Measurements from ENCODE around the gene ADAMTSL3. TPM values are rescaled to one million over a fixed set of nuclear protein-coding genes. Genes with fewer than 3 reads are reported as not detected.
"Not testable (repeated sequence)": the region's sequence is repeated elsewhere in the genome, so short reads cannot be mapped to it uniquely, and the experiment has no call there.

ADAMTSL3 gene
- total and polyA plus RNA-seq, 3 donors from 2014 or later = 8.6 to 16.4 (median 9.4) TPM

DNA sequence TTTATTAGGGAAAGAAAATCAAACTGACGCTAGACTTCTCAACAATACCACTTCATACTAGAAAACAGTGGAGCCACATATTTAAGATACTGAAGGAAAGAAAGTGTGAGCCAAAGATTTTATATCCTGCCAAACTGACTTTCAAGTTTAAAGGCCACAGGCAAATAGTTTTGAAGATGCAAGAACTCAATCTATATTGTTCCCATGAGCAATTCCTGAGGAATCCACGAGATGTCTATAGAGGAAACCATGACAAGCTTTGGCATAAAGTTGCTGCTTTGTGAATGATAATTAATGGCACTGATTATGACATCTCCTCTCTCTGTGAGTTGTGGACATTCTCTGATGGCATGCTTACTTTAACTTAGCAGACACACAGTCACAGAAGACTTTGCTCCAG is 305.6 kb downstream of the ADAMTSL3 start:
- TF ChIP-seq POLR2A (IDR thresholded peaks at IDR 0.05) (no peak), CTCF (IDR thresholded peaks at IDR 0.05) (no peak)
- 93 to 97% methylated on average over 2 of the region's 2 CpGs for WGBS, 2 donors
- DNase-seq = no peak

DNA sequence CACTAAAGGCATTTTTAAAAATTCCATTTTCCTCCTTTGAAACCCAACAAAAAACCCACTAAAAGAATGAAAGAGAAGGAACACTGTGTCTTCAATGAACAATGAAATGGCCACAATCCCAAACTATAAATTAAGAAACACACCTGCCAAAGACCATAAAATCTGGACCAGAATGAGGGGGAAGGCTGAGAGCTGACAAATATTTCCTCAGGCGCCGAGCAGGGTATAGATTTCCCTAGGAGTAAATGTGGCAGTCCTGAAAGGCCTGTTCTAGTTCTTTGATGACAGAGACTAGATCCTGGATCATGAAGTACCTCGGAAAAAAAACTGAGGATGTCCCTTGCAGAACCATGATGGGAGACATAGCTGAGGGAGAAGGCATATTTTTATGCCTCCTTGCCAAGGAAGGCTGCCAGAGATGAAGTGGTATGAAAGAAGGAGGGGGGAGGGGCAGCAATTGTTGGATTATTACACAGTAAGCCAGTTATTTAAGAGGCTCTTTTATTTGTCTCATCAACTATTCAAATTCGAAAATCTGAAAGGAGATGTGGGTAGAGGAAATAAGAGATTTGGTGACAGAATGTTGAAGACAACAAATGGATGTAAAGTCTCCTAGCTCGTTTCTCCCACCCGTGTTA is 306.4 kb downstream of the ADAMTSL3 start:
- Histone ChIP-seq H3K27me3 (no peaks in the 10 kb centered on the region), H3K36me3 (ENCODE audit: low read depth, missing control alignments) (no peaks in the 10 kb centered on the region), H3K9me3 (no peaks in the 10 kb centered on the region), H3K4me1 (no peaks in the 10 kb centered on the region), H3K27ac (no peak overlapping the region), H3K4me3 (no peak overlapping the region)
- 80 to 82% methylated on average over 6 of the region's 6 CpGs for WGBS, 2 donors
- intact Hi-C loops (cut with DNase I; ENCODE audit: low total_unique reads) = no loop called here
- no peak for DNase-seq
- TF ChIP-seq CTCF (IDR thresholded peaks at IDR 0.05) (no peak), POLR2A (IDR thresholded peaks at IDR 0.05) (no peak)

More for the DNA sequence above, 305.6 kb downstream of the ADAMTSL3 start:
- no peaks in the 10 kb centered on the region for H3K36me3 ChIP-seq (ENCODE audit: low read depth, missing control alignments)
- H3K9me3 ChIP-seq = no peaks in the 10 kb centered on the region
- no peak overlapping the region for H3K27ac ChIP-seq
- H3K4me3 ChIP-seq = no peak overlapping the region
- H3K27me3 ChIP-seq = no peaks in the 10 kb centered on the region
- H3K4me1 ChIP-seq = no peaks in the 10 kb centered on the region
- intact Hi-C loops (cut with DNase I; ENCODE audit: low total_unique reads) = no loop called here

GRCh38 chr15:83961311-83961710 is 307.4 kb downstream of the ADAMTSL3 start:
- Histone ChIP-seq H3K4me1 (no peaks in the 10 kb centered on the region), H3K9me3 (no peaks in the 10 kb centered on the region), H3K36me3 (ENCODE audit: low read depth, missing control alignments) (no peaks in the 10 kb centered on the region), H3K27ac (no peak overlapping the region), H3K4me3 (no peak overlapping the region), H3K27me3 (no peaks in the 10 kb centered on the region)
- intact Hi-C loops (cut with DNase I; ENCODE audit: low total_unique reads) = no loop called here
- DNase-seq = no peak
- 86 to 92% methylated on average over 3 of the region's 3 CpGs for WGBS, 2 donors
- TF ChIP-seq CTCF (IDR thresholded peaks at IDR 0.05) = no peak
- no peak for TF ChIP-seq POLR2A (IDR thresholded peaks at IDR 0.05)

DNA sequence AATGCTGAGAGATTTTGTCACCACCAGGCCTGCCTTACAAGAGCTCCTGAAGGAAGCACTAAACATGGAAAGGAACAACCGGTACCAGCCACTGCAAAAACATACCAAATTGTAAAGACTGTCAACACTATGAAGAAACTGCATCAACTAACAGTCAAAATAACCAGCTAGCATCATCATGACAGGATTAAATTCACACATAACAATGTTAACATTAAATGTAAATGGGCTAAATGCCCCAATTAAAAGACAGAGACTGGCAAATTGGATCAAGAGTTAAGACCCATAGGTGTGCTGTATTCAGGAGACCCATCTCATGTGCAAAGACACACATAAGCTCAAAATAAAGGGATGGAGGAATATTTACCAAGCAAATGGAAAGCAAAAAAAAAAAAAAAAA is 311.0 kb downstream of the ADAMTSL3 start:
- intact Hi-C loops (cut with DNase I; ENCODE audit: low total_unique reads); H3K36me3 ChIP-seq (ENCODE audit: low read depth, missing control alignments): not testable (repeated sequence)
- 100% methylated on average over 1 of the region's 1 CpG for WGBS, 2 donors

DNA sequence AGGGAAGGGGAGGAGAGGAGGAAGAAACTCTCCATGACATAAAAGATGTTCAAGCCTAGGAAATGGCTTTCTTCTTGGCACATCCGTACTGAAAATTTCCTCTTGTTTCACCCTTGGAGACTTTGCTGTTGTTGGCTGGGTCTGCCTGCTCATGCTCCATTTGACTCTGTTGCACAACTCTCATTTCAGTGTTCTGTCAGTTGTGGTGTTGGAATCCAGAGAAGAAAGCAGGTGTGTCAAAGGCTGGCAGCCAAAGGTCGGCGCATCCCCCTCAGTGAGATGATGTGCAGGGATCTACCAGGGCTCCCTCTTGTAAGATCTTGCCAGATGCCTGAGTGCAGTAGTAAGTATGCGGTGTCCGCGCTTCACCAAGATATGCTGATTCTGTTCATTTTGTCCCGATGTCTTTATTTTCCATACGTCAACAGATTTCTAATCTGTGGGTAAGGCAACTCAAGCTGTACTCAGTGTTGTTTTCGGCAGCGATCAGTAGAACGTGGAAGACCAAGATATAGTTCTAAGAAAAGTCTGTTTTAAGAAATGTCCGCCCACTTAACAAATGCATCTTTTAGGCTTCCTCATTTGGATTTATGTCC is 316.5 kb downstream of the ADAMTSL3 start:
- DNase-seq = no peak
- Histone ChIP-seq H3K27ac (no peak overlapping the region), H3K4me3 (no peak overlapping the region), H3K36me3 (ENCODE audit: low read depth, missing control alignments) (no peaks in the 10 kb centered on the region), H3K9me3 (no peaks in the 10 kb centered on the region), H3K4me1 (no peaks in the 10 kb centered on the region), H3K27me3 (no peaks in the 10 kb centered on the region)
- no peak for TF ChIP-seq POLR2A (IDR thresholded peaks at IDR 0.05)
- TF ChIP-seq CTCF (IDR thresholded peaks at IDR 0.05) = no peak
- intact Hi-C loops (cut with DNase I; ENCODE audit: low total_unique reads) = no loop called here
- 74 to 79% methylated on average over 12 of the region's 12 CpGs for WGBS, 2 donors

More for the DNA sequence above, 311.0 kb downstream of the ADAMTSL3 start:
- DNase-seq, H3K4me3 ChIP-seq, H3K9me3 ChIP-seq, H3K4me1 ChIP-seq, H3K27ac ChIP-seq, H3K27me3 ChIP-seq: not testable (repeated sequence)
